A673 (cell line): ENCODE results near the gene SH3PXD2B. TPM values are rescaled to one million over a fixed set of nuclear protein-coding genes. Genes with fewer than 3 reads are reported as not detected.

Experiments used
- BruUV-seq: library from RNA; stranded (reverse); fragments of 400-500 nt; replicated peaks from 2 replicates; lab custom pipeline; 2021; lab: Mats Ljungman, UMichigan
- CTCF ChIA-PET: fragments of 300-600 bp; sonication (Branson Sonifier 250); formaldehyde crosslinking; loops from one replicate; lab custom pipeline; 2022; ENCODE audit warnings: antibody characterized with exemption; lab: Charles Lee
- POLR2A ChIA-PET: fragments of 300-600 bp; sonication (Branson Sonifier 250); formaldehyde crosslinking; loops from one replicate; lab custom pipeline; 2022; ENCODE audit warnings: antibody characterized with exemption; ENCODE audit not compliant: low non-redundant PET; lab: Charles Lee
- DNase-seq: peaks from one replicate; pipeline ENCODE4 v3.0.0-alpha.2; 2015; ENCODE audit warnings: low spot score
- H3K27ac ChIP-seq: fragments of 200-600 bp; sonication (generic); 2 replicates; pipeline ENCODE4 v1.5.1; 2016; ENCODE audit warnings: mixed run types, low read depth, mild to moderate bottlenecking, mixed read lengths, antibody characterized with exemption, low read length; ENCODE audit not compliant: poor library complexity, severe bottlenecking
- H3K27me3 ChIP-seq: fragments of 200-600 bp; sonication (generic); replicated peaks from 2 replicates; pipeline ENCODE4 v1.6.1; 2017; ENCODE audit warnings: mixed run types, low read depth, mild to moderate bottlenecking, mixed read lengths, antibody characterized with exemption, low read length; ENCODE audit not compliant: insufficient read depth, poor library complexity
- H3K36me3 ChIP-seq: fragments of 200-600 bp; sonication (generic); 2 replicates; pipeline ENCODE4 v1.6.1; 2016; ENCODE audit warnings: mixed run types, mild to moderate bottlenecking, mixed read lengths, antibody characterized with exemption, low read length; ENCODE audit not compliant: insufficient read depth, poor library complexity, severe bottlenecking
- H3K4me1 ChIP-seq: fragments of 200-600 bp; sonication (generic); 2 replicates; pipeline ENCODE4 v1.6.1; 2017; ENCODE audit warnings: mixed run types, mild to moderate bottlenecking, mixed read lengths, antibody characterized with exemption, low read length; ENCODE audit not compliant: insufficient read depth, poor library complexity, severe bottlenecking
- H3K4me3 ChIP-seq: fragments of 200-600 bp; sonication (generic); 2 replicates; pipeline ENCODE4 v1.5.1; 2016; ENCODE audit warnings: low read depth, mixed run types, mild to moderate bottlenecking, mixed read lengths, low read length; ENCODE audit not compliant: poor library complexity, severe bottlenecking
- H3K9me3 ChIP-seq: fragments of 200-600 bp; sonication (generic); 2 replicates; pipeline ENCODE4 v1.6.1; 2016; ENCODE audit warnings: mixed run types, low read depth, mild to moderate bottlenecking, mixed read lengths, antibody characterized with exemption, low read length; ENCODE audit not compliant: poor library complexity, severe bottlenecking
- EZH2 ChIP-seq: fragments of 200-600 bp; sonication (generic); IDR thresholded peaks from 2 replicates; pipeline ENCODE4 v1.6.1; 2017; ENCODE audit warnings: borderline replicate concordance, low read depth, mild to moderate bottlenecking, mixed read lengths, antibody characterized with exemption, low read length; ENCODE audit not compliant: poor library complexity, severe bottlenecking
- intact Hi-C: fragments of 100-400 bp; cut with micrococcal nuclease; formaldehyde crosslinking; loops from one replicate; pipeline ENCODE4 v1.10.0; 2022; ENCODE audit not compliant: unreplicated experiment
- total RNA-seq: library from RNA; stranded (reverse); gene quantifications from 2 replicates; pipeline ENCODE4 v1.2.3, GENCODE V29; 2021
- TF ChIP-seq, protein P1 (sequence below): fragments of 300-800, 200-600 bp; sonication (generic); conservative IDR thresholded peaks from 2 replicates; pipeline ENCODE4 v1.5.1; 2017; ENCODE audit warnings: low read depth, mild to moderate bottlenecking, antibody characterized with exemption, low read length, moderate library complexity, mixed read lengths

The SH3PXD2B gene
- total RNA-seq, 1 experiment from 2014 or later, result 28.1 TPM

DNA sequence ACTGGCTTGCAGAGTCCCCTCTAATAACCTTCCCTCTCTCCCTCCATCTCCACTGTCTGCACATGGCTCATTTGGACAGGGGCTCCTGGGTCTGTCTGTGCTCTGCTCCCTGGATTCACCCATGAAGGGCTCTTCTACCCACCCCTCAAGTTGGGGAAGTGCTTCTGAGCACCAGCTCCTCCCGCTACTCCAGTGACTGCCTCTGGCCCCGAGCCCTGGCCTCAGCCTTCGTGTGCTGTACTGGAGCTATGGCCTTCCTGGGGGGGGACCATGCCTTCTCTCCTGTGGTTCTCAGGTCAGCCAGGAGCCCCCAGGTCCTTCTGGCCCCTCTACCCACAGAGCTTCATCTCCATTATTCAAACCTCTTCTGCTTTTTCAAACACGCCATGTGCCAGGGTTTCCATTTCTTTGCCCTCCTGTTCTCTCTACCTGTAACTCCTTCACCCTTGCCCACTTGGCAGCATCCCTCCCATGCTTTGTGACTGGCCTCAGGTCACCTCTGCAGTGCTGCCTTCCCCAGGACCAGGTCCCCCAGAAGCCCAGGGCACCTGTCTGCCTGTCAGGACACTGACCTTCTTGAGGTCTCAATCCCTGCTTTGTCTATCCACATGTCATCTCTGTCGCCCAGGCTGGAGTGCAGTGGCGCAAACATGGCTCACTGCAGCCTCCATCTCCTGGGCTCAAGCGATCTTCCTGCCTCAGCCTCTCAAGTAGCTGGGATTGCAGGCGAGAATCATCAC lies 9.5 kb downstream of the SH3PXD2B start:
- DNase-seq, result no peak
- no peaks in the 10 kb centered on the region for H3K27me3 ChIP-seq
- ChIA-PET CTCF (no interaction called here), POLR2A (no interaction called here)
- peaks cover 6% of the 10 kb centered on the region for H3K4me1 ChIP-seq
- no peak overlapping the region for H3K27ac ChIP-seq
- TF ChIP-seq, protein P1, sequence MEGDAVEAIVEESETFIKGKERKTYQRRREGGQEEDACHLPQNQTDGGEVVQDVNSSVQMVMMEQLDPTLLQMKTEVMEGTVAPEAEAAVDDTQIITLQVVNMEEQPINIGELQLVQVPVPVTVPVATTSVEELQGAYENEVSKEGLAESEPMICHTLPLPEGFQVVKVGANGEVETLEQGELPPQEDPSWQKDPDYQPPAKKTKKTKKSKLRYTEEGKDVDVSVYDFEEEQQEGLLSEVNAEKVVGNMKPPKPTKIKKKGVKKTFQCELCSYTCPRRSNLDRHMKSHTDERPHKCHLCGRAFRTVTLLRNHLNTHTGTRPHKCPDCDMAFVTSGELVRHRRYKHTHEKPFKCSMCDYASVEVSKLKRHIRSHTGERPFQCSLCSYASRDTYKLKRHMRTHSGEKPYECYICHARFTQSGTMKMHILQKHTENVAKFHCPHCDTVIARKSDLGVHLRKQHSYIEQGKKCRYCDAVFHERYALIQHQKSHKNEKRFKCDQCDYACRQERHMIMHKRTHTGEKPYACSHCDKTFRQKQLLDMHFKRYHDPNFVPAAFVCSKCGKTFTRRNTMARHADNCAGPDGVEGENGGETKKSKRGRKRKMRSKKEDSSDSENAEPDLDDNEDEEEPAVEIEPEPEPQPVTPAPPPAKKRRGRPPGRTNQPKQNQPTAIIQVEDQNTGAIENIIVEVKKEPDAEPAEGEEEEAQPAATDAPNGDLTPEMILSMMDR, result no peak
- TF ChIP-seq EZH2, result no peak
- BruUV-seq, result no TSS peak
- H3K4me3 ChIP-seq, result no peak overlapping the region
- H3K9me3 ChIP-seq, result no peaks in the 10 kb centered on the region
- intact Hi-C loops, result no loop called here
- H3K36me3 ChIP-seq, result no peaks in the 10 kb centered on the region

GRCh38 chr5:172444110-172444510 lies 10.2 kb downstream of the SH3PXD2B start:
- peaks cover 6% of the 10 kb centered on the region for H3K4me1 ChIP-seq
- DNase-seq, result no peak
- H3K27me3 ChIP-seq, result no peaks in the 10 kb centered on the region
- TF ChIP-seq EZH2, result no peak
- TF ChIP-seq, protein P1, result no peak
- intact Hi-C loops, result no loop called here
- H3K36me3 ChIP-seq, result no peaks in the 10 kb centered on the region
- H3K27ac ChIP-seq, result no peak overlapping the region
- ChIA-PET POLR2A (no interaction called here), CTCF (no interaction called here)
- H3K4me3 ChIP-seq, result no peak overlapping the region
- H3K9me3 ChIP-seq, result no peaks in the 10 kb centered on the region
- BruUV-seq, result no TSS peak

GRCh38 chr5:172443441-172444109 lies 10.8 kb downstream of the SH3PXD2B start:
- Histone ChIP-seq H3K36me3 (no peaks in the 10 kb centered on the region), H3K9me3 (no peaks in the 10 kb centered on the region), H3K27me3 (no peaks in the 10 kb centered on the region), H3K27ac (no peak overlapping the region), H3K4me1 (peaks cover 7% of the 10 kb centered on the region), H3K4me3 (no peak overlapping the region)
- intact Hi-C loops, result no loop called here
- TF ChIP-seq, protein P1, result no peak
- TF ChIP-seq EZH2, result no peak
- ChIA-PET CTCF (no interaction called here), POLR2A (no interaction called here)
- peak; percentile 47 for DNase-seq
- BruUV-seq, result no TSS peak
